Activated CD4-positive, alpha-beta T cell treated with anti-CD3 and anti-CD28 coated beads for 36 hours (primary cell): Measurements from ENCODE around the gene NFKBIB. TPM values are rescaled to one million over a fixed set of nuclear protein-coding genes. Genes with fewer than 3 reads are reported as not detected.

ENCODE experiments used
- ATAC-seq: fragments of 200-7000 bp; cut with Tn5 transposase; one replicate; pipeline ENCODE4 v1.10.0; 2021; ENCODE audit warnings: mild to moderate bottlenecking, moderate library complexity
- CTCF ChIA-PET: fragments of 350-600 bp; sonication (Branson Sonifier 250); formaldehyde crosslinking; loops from one replicate; lab custom pipeline; 2021; ENCODE audit warnings: antibody characterized with exemption; lab: Charles Lee
- POLR2A ChIA-PET: fragments of 350-600 bp; sonication (Branson Sonifier 250); formaldehyde crosslinking; loops from one replicate; lab custom pipeline; 2021; ENCODE audit warnings: antibody characterized with exemption, inconsistent platforms; lab: Charles Lee
- DNase-seq: peaks from one replicate; pipeline ENCODE4 v3.0.0-alpha.2; 2020
- H3K27ac Mint-ChIP-seq: one replicate; pipeline ENCODE4 v1.8.0; 2021; ENCODE audit warnings: mixed read lengths
- H3K27me3 Mint-ChIP-seq: one replicate; pipeline ENCODE4 v1.8.0; 2021; ENCODE audit warnings: mixed read lengths
- H3K36me3 Mint-ChIP-seq: one replicate; pipeline ENCODE4 v1.8.0; 2021; ENCODE audit warnings: low read depth, mixed read lengths
- H3K4me1 Mint-ChIP-seq: one replicate; pipeline ENCODE4 v1.8.0; 2021; ENCODE audit warnings: mixed read lengths
- H3K4me3 Mint-ChIP-seq: one replicate; pipeline ENCODE4 v1.8.0; 2021; ENCODE audit warnings: mild to moderate bottlenecking, moderate library complexity, mixed read lengths
- H3K9me3 Mint-ChIP-seq: one replicate; pipeline ENCODE4 v1.8.0; 2021; ENCODE audit warnings: low read depth, mixed read lengths
- intact Hi-C, 2 experiments: fragments of 100-400 bp; cut with DNase I in 1 of 2; cut with micrococcal nuclease in 1 of 2; formaldehyde crosslinking; loops; one replicate each; pipeline versions ENCODE4 v1.14.2 to v1.15.1; 2022 to 2024; cut with DNase I, micrococcal nuclease
- total RNA-seq, 2 experiments: library from RNA; stranded (reverse); gene quantifications; one replicate each; pipeline ENCODE4 v1.2.3, GENCODE V29; 2021

NFKBIB gene
- total RNA-seq, 2 experiments from 2014 or later, result 49.4 to 52.5 TPM

- H3K4me1 Mint-ChIP-seq, result peaks cover 5% of the 10 kb centered on the region
- DNase-seq (no peak), ATAC-seq (no peak)
- H3K27me3 Mint-ChIP-seq, result no peaks in the 10 kb centered on the region
- no peak overlapping the region for H3K27ac Mint-ChIP-seq
- CTCF ChIA-PET, result interaction anchor here (0.7 to 1.1 kb wide), 2 partner anchors 13 to 171 kb away, joined by 3 to 4 read pairs; partner anchors contain the start of genes MRPS12 and SARS2
- POLR2A ChIA-PET, result no interaction called here
- H3K36me3 Mint-ChIP-seq, result peaks cover 12% of the 10 kb centered on the region
- intact Hi-C loops, result no loop called here
- no peaks in the 10 kb centered on the region for H3K9me3 Mint-ChIP-seq
- H3K4me3 Mint-ChIP-seq, result no peak overlapping the region
Observed at GRCh38 chr19:38917516-38917915, 17.7 kb downstream of the NFKBIB start.

GRCh38 chr19:38917921-38918491 is 18.2 kb downstream of the NFKBIB start:
- CTCF ChIA-PET, result interaction anchor here (1.1 kb wide), 1 partner anchor 13 kb away, joined by 4 read pairs; the partner anchor contains the start of genes MRPS12 and SARS2
- ATAC-seq (no peak), DNase-seq (no peak)
- H3K36me3 Mint-ChIP-seq, result peaks cover 12% of the 10 kb centered on the region
- H3K27me3 Mint-ChIP-seq, result no peaks in the 10 kb centered on the region
- intact Hi-C loops, result no loop called here
- H3K9me3 Mint-ChIP-seq, result no peaks in the 10 kb centered on the region
- H3K4me3 Mint-ChIP-seq, result no peak overlapping the region
- POLR2A ChIA-PET, result no interaction called here
- no peaks in the 10 kb centered on the region for H3K4me1 Mint-ChIP-seq
- H3K27ac Mint-ChIP-seq, result no peak overlapping the region

GRCh38 chr19:38918526-38918925 is 18.8 kb downstream of the NFKBIB start:
- ChIA-PET CTCF (interaction anchor here (1.0 kb wide), 1 partner anchor 369 kb away, joined by 3 read pairs; no protein-coding TSS in a partner anchor), POLR2A (no interaction called here)
- H3K27ac Mint-ChIP-seq, result no peak overlapping the region
- H3K9me3 Mint-ChIP-seq, result no peaks in the 10 kb centered on the region
- no peaks in the 10 kb centered on the region for H3K27me3 Mint-ChIP-seq
- intact Hi-C loops, result no loop called here
- no peaks in the 10 kb centered on the region for H3K4me1 Mint-ChIP-seq
- no peak for DNase-seq
- peaks cover 12% of the 10 kb centered on the region for H3K36me3 Mint-ChIP-seq
- no peak overlapping the region for H3K4me3 Mint-ChIP-seq
- no peak for ATAC-seq

GRCh38 chr19:38919837-38920601 is 20.2 kb downstream of the NFKBIB start:
- H3K27me3 Mint-ChIP-seq, result no peaks in the 10 kb centered on the region
- H3K36me3 Mint-ChIP-seq, result peaks cover 18% of the 10 kb centered on the region
- no peaks in the 10 kb centered on the region for H3K9me3 Mint-ChIP-seq
- H3K4me3 Mint-ChIP-seq, result no peak overlapping the region
- H3K4me1 Mint-ChIP-seq, result no peaks in the 10 kb centered on the region
- intact Hi-C loops, result no loop called here
- CTCF ChIA-PET, result interaction anchor here (1.1 kb wide), 1 partner anchor 11 kb away, joined by 5 read pairs; the partner anchor contains the start of genes MRPS12 and SARS2
- DNase-seq (no peak), ATAC-seq (no peak)
- POLR2A ChIA-PET, result interaction anchor here (0.7 kb wide), 1 partner anchor 82 kb away, joined by 4 read pairs; no protein-coding TSS in a partner anchor
- H3K27ac Mint-ChIP-seq, result no peak overlapping the region

GRCh38 chr19:38920602-38921419 is 21.0 kb downstream of the NFKBIB start:
- H3K27ac Mint-ChIP-seq, result no peak overlapping the region
- ChIA-PET CTCF (interaction anchor here (1.2 kb wide), 1 partner anchor 10 kb away, joined by 3 read pairs; the partner anchor contains the start of genes MRPS12 and SARS2), POLR2A (no interaction called here)
- H3K4me3 Mint-ChIP-seq, result no peak overlapping the region
- DNase-seq (no peak), ATAC-seq (no peak)
- no peaks in the 10 kb centered on the region for H3K9me3 Mint-ChIP-seq
- intact Hi-C loops, result no loop called here
- no peaks in the 10 kb centered on the region for H3K4me1 Mint-ChIP-seq
- H3K36me3 Mint-ChIP-seq, result peaks cover 18% of the 10 kb centered on the region
- no peaks in the 10 kb centered on the region for H3K27me3 Mint-ChIP-seq

- CTCF ChIA-PET, result interaction anchor here (1.2 kb wide), 1 partner anchor 9 kb away, joined by 3 read pairs; the partner anchor contains the start of genes MRPS12 and SARS2
Observed at GRCh38 chr19:38921420-38922274, 21.9 kb downstream of the NFKBIB start.

GRCh38 chr19:38922482-38922881 is 22.7 kb downstream of the NFKBIB start:
- ATAC-seq (no peak), DNase-seq (no peak)
- H3K27ac Mint-ChIP-seq, result no peak overlapping the region
- CTCF ChIA-PET, result no interaction called here
- H3K4me1 Mint-ChIP-seq, result no peaks in the 10 kb centered on the region
- intact Hi-C loops, result no loop called here
- POLR2A ChIA-PET, result no interaction called here
- H3K27me3 Mint-ChIP-seq, result no peaks in the 10 kb centered on the region
- peaks cover 18% of the 10 kb centered on the region for H3K36me3 Mint-ChIP-seq
- no peak overlapping the region for H3K4me3 Mint-ChIP-seq
- no peaks in the 10 kb centered on the region for H3K9me3 Mint-ChIP-seq

More at GRCh38 chr19:38921420-38922274, 21.9 kb downstream of the NFKBIB start:
- ATAC-seq (no peak), DNase-seq (no peak)
- no peaks in the 10 kb centered on the region for H3K27me3 Mint-ChIP-seq
- H3K27ac Mint-ChIP-seq, result no peak overlapping the region
- POLR2A ChIA-PET, result no interaction called here
- no peaks in the 10 kb centered on the region for H3K4me1 Mint-ChIP-seq
- H3K4me3 Mint-ChIP-seq, result no peak overlapping the region
- H3K36me3 Mint-ChIP-seq, result peaks cover 18% of the 10 kb centered on the region
- no peaks in the 10 kb centered on the region for H3K9me3 Mint-ChIP-seq
- intact Hi-C loops, result no loop called here

- no peak overlapping the region for H3K27ac Mint-ChIP-seq
- ChIA-PET POLR2A (no interaction called here), CTCF (interaction anchor here (0.7 to 1.1 kb wide), 3 partner anchors 58 to 563 kb away, joined by 3 to 4 read pairs (median 3); no protein-coding TSS in a partner anchor)
- H3K27me3 Mint-ChIP-seq, result no peaks in the 10 kb centered on the region
- intact Hi-C loops, result no loop called here
- no peak for DNase-seq
- no peaks in the 10 kb centered on the region for H3K9me3 Mint-ChIP-seq
- H3K4me3 Mint-ChIP-seq, result no peak overlapping the region
- H3K36me3 Mint-ChIP-seq, result peaks cover 23% of the 10 kb centered on the region
- no peak for ATAC-seq
- peaks cover 15% of the 10 kb centered on the region for H3K4me1 Mint-ChIP-seq
Observed at GRCh38 chr19:38924388-38924787, 24.6 kb downstream of the NFKBIB start.

GRCh38 chr19:38928391-38929001 is 28.7 kb downstream of the NFKBIB start:
- H3K27ac Mint-ChIP-seq, result peak overlapping the region; percentile 77
- CTCF ChIA-PET, result interaction anchor here (0.7 to 1.3 kb wide), 4 partner anchors 25 to 593 kb away, joined by 3 read pairs; partner anchors contain the start of gene NFKBIB
- H3K4me3 Mint-ChIP-seq, result peak overlapping the region; percentile 81
- no peak for DNase-seq
- POLR2A ChIA-PET, result no interaction called here
- H3K4me1 Mint-ChIP-seq, result peaks cover 28% of the 10 kb centered on the region
- no peaks in the 10 kb centered on the region for H3K9me3 Mint-ChIP-seq
- peaks cover 31% of the 10 kb centered on the region for H3K36me3 Mint-ChIP-seq
- no peaks in the 10 kb centered on the region for H3K27me3 Mint-ChIP-seq
- intact Hi-C loops, result no loop called here
- ATAC-seq, result no peak
